GM12891 (cell line): ENCODE measurements around the gene TRAFD1.

Experiments
- POLR2A ChIP-seq: IDR thresholded peaks from 2 replicates; pipeline ENCODE4 v1.6.1; 2011; ENCODE audit warnings: low read depth, low read length, control low read depth
- POLR2AphosphoS5 ChIP-seq: IDR thresholded peaks from 2 replicates; pipeline ENCODE4 v1.6.1; 2011; ENCODE audit warnings: low read depth, low read length, control low read depth

GRCh38 chr12:112087055-112087850 lies 38.1 kb upstream of the TRAFD1 start:
- TF ChIP-seq POLR2AphosphoS5: no peak
- TF ChIP-seq POLR2A: no peak
